Glomerular endothelial cell (primary cell): ENCODE measurements around the gene SIX6. TPM values are rescaled to one million over a fixed set of nuclear protein-coding genes. Genes with fewer than 3 reads are reported as not detected.
A peak's percentile ranks its signal among the peaks of the same experiment; 100 is the strongest.

Source experiments
- DNase-seq: peaks from one replicate; pipeline ENCODE4 v3.0.0-alpha.2; 2011; ENCODE audit warnings: low read depth, low spot score; ENCODE audit errors: extremely low read depth
- total RNA-seq: library from RNA; depleted of rRNA; stranded (reverse); fragments of >200 nt; gene quantifications from 2 replicates; pipeline ENCODE4 v1.2.3, GENCODE V29; 2015

Gene SIX6
- total RNA-seq, 1 donor from 2014 or later, result not detected

GRCh38 chr14:60512973-60513571, 4.1 kb downstream of the SIX6 start:
- DNase-seq, result no peak

DNA sequence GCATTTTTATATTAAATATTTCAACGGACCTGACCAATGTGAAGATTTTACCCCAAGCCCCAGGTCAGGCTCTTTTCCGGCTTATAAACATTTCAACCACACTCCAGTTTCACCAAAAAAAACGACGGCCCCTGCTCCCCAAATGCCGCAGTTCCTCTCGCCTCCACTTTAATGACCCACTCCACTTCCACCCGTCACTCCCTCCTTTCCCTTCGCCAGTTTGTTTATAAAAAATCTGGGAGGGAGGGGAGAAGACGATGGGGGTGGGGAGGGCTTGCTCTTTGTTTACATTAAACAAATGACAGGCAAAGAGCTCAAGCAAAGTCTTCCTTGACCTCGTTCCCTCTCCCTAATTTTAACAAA, 5.4 kb downstream of the SIX6 start:
- no peak for DNase-seq

GRCh38 chr14:60514741-60515491, 6.0 kb downstream of the SIX6 start:
- DNase-seq, result no peak

- no peak for DNase-seq
Measured at GRCh38 chr14:60515511-60516289, 6.8 kb downstream of the SIX6 start.

DNA sequence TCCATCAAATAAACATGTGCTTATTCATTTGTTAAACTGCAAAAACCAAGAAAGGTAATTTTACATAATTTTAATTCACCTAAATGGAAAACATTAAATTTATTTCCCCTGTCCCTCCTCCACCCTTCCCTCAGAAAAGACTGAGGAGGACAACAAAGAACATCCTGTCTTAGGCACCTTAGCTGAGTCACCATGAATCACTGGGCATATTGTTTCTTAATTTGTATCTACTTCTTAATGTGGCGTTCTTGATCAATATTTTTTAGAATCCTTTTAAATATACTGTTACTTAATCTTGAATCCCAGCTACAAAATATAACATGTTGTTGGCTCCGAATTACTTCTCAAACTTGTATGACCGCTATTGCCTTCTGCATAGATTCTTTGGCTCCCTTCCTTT, 23.5 kb downstream of the SIX6 start:
- DNase-seq, result no peak

DNA sequence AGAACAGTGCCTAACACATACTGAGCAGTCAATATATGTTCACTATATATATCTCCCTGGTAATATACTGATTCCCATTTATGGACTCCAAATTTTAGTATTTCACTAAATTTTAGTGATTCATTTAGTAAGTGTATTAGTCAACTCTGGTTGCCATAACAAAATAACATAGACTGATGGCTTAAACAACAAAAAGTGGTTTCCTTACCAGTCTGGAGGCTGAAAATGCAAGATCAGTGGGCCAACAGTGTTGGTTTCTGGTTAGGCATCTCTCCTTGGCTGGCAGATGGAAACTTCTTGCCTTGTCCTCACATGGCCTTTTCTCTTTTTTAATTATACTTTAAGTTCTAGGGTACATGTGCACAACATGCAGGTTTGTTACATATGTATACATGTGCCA, 28.7 kb downstream of the SIX6 start:
- DNase-seq, result no peak

DNA sequence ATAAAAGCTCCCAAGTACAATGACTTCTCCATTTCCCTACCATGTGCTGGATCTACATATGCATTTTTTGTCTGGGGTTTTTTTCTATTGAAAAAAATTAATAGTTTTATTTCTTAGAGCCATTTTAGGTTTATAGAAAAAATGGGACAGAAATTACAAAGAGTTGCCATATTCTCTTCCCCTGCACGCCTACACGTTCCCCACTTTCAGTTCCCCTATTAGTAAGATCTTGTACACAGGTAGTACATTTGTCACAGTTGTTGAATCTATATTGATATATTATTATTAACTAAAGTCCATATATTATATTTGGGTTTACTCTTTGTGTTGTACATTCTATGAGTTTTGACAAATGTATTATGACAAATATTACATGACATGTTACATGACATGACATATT, 35.7 kb downstream of the SIX6 start:
- no peak for DNase-seq

DNA sequence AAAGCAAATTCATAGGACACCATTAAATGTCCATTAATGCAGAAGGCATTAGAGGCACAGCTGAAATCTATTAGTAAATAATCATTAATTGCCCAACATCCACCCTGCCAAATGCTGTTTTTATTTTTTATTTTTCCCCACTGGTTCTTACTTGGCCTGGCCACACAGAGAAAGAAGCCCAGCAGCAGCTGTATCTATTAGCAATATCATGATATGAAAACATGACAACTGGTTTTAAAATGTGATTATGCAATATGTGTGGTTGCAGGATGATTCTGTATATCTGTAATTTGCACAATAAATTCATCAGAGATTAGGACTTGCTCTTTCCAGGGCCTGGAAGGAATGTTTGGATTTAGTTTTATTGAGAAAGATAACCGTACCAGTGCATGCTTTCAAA, 44.9 kb downstream of the SIX6 start:
- no peak for DNase-seq

DNA sequence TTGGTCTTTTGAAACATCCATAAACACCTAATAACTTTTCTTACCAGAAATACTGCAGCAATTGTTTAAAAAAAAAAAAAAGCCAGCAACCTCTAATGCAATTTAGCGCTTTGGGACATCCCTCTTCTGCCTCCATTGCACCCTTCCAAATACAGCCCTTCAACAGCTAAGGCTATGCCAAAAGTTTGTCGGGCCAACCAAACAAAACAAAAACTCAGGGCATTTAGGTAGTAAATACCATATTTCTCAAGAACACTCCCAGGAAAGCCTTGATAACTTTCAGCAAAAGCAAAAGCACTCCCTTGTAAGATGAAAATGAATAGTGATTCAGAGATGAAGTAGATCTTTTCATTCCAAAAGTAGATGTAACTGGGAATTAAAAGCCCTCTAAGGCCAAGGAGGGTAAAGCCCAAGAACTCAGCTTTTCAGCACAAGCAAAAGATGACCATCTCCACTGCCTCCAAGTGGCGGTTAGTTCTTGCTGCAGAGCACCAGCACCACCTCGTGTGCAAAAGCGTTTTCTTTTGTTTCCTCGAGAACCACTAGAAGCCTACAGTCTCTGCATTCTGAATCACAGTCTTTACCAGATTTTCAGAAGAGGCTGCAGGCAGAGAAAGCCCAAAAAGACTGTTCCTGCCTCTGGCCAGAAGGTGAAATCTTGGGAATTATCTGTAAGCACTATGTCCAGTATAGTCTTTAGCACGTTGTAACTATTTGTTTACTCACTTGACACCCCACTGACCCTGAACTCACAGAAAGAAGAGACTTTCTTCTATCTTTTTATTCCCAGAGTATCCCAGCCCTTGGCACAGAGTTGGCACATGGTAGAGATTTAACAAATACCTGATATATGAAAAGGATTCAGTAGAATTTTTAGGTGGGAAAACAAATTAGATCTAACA, 53.1 kb downstream of the SIX6 start:
- DNase-seq, result peak; percentile 22

Other genes with a start within 250 kb of the SIX6 start
- 0.24 TPM in 1 of 2 replicates, not detected in the other for gene C14orf39, start 23.1 kb upstream of the SIX6 start, total RNA-seq
- 7.5 and 8.9 TPM in 2 replicates for gene SIX1, start 140.3 kb downstream of the SIX6 start, total RNA-seq
- gene SIX4, start 215.2 kb downstream of the SIX6 start, total RNA-seq, result 4.8 and 6.4 TPM in 2 replicates
- 35.8 and 36.7 TPM in 2 replicates for gene MNAT1, start 225.6 kb downstream of the SIX6 start, total RNA-seq